ENCODE data around the gene WNT7B. TPM values are rescaled to one million over a fixed set of nuclear protein-coding genes. Genes with fewer than 3 reads are reported as not detected.

WNT7B gene
- total and polyA plus RNA-seq, 2 of the 8 experiments (the other 6 are each of a cell fraction or from before 2014, with no cell fraction given) = 0.14 to 0.24 TPM

DNA sequence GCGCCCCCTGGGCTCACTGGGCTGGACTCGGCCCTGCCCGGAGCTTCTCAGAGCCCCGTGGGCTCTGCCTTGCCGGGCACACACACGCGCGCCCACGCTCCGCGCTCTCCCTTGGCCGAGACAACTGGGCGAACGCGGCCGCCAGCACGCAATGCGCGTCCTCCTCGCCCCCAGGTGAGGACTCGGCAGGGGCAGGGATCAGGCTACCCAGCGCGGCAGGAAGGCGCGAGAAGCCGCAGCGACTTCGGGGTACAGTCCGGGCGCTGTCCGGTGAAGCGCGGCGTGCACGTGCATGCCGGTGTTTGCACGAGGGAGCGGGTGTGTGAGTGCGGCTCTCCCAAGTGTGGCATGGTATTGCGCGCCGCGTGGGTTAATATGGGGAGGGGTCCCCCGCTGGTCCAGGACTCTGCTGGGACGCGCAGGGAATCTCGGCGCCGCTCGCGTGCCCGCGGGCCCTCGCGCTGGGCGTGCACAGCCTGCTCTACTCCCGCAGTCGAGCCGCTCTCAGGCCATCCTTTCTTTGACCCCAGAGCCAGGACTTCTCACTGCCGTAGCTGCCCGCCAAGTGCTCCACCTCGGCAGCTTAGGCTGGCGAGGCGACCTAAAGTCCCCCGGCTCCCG is 5.4 kb downstream of the WNT7B start (continued):
- TF ChIP-seq CHD7 (IDR thresholded peaks at IDR 0.05; ENCODE audit: insufficient replicate concordance, low read length) = no peak
